HepG2 (cell line): ENCODE measurements around the gene LBR. TPM values are rescaled to one million over a fixed set of nuclear protein-coding genes. Genes with fewer than 3 reads are reported as not detected.

Source experiments
- ATAC-seq: fragments of 200-7000 bp; cut with Tn5 transposase; 3 replicates; pipeline ENCODE4 v1.9.1; 2020; ENCODE audit warnings: mild to moderate bottlenecking, moderate library complexity
- BruUV-seq: library from RNA; stranded (reverse); fragments of 400-500 nt; replicated peaks from 2 replicates; lab custom pipeline; 2021; lab: Mats Ljungman, UMichigan
- CTCF ChIA-PET: fragments of 300-600 bp; formaldehyde crosslinking; extraction: SDS; loops from one replicate; lab custom pipeline; 2021; ENCODE audit warnings: low total read pairs, inconsistent platforms, low intra/inter-chr PET ratio; lab: Yijun Ruan, JAX
- POLR2A ChIA-PET: fragments of 350-600 bp; sonication (Branson Sonifier 250); formaldehyde crosslinking; loops from one replicate; lab custom pipeline; 2020; ENCODE audit warnings: antibody characterized with exemption, inconsistent platforms; lab: Yijun Ruan, JAX
- DNase-seq: peaks from one replicate; pipeline ENCODE4 v3.0.0-alpha.2; 2015; ENCODE audit warnings: low spot score
- FAIRE-seq: peaks from 3 replicates; lab custom pipeline; 2011; peaks lifted over from hg19 to GRCh38; lab: Jason Lieb, UNC
- H2AFZ ChIP-seq: one replicate; pipeline ENCODE4 v1.6.1; 2011; ENCODE audit warnings: low read length, inconsistent platforms
- H3K27ac ChIP-seq: fragments of 300-600 bp; 3 replicates; pipeline ENCODE4 v1.8.0; 2011; ENCODE audit warnings: mixed run types, mild to moderate bottlenecking, mixed read lengths, low read length, inconsistent platforms; ENCODE audit not compliant: insufficient read depth; ENCODE audit errors: extremely low read length
- H3K27me3 ChIP-seq, 2 experiments: fragments of 200-600 bp in 1 of 2; 2 replicates in 1 of 2; 3 replicates in 1 of 2; pipeline versions ENCODE4 v1.6.0 to v1.8.0; 2011; ENCODE audit warnings: low read length in 2 of 2, mild to moderate bottlenecking in 2 of 2, moderate library complexity in 2 of 2, inconsistent platforms in 1 of 2; ENCODE audit not compliant: insufficient read depth in 2 of 2, control insufficient read depth in 1 of 2
- H3K36me3 ChIP-seq, 2 experiments: fragments of 200-600 bp in 1 of 2; replicated peaks in 1 of 2; 2 replicates in 1 of 2; 3 replicates in 1 of 2; pipeline versions ENCODE4 v1.5.1 to v1.8.0; 2011; ENCODE audit warnings: low read length in 2 of 2, inconsistent platforms in 1 of 2; ENCODE audit not compliant: insufficient read depth in 2 of 2, control insufficient read depth in 1 of 2
- H3K4me1 ChIP-seq: 2 replicates; pipeline ENCODE4 v1.5.1; 2012; ENCODE audit warnings: low read length, inconsistent platforms; ENCODE audit not compliant: insufficient read depth
- H3K4me2 ChIP-seq: 2 replicates; pipeline ENCODE4 v1.6.0; 2011; ENCODE audit warnings: low read depth, low read length, inconsistent platforms
- H3K4me3 ChIP-seq, 3 experiments: fragments of 200-600 bp in 1 of 3; sonication (generic), shearing (Covaris generic) in 1 of 3; replicated peaks in 1 of 3; 2 replicates each; pipeline ENCODE4 v1.5.1; 2011 to 2016; ENCODE audit warnings: low read length in 3 of 3, inconsistent platforms in 2 of 3, low read depth in 2 of 3, mild to moderate bottlenecking in 2 of 3, control low read depth in 1 of 3, mixed read lengths in 1 of 3; ENCODE audit not compliant: insufficient read depth in 1 of 3
- H3K79me2 ChIP-seq: one replicate; pipeline ENCODE4 v1.6.1; 2011; ENCODE audit warnings: low read length, inconsistent platforms; ENCODE audit not compliant: insufficient read depth
- H3K9ac ChIP-seq: 2 replicates; pipeline ENCODE4 v1.6.0; 2011; ENCODE audit warnings: mild to moderate bottlenecking, low read depth, low read length, inconsistent platforms; ENCODE audit not compliant: insufficient read depth
- H3K9me3 ChIP-seq: 2 replicates; pipeline ENCODE4 v1.5.1; 2012; ENCODE audit warnings: mild to moderate bottlenecking, low read length
- H4K20me1 ChIP-seq: 2 replicates; pipeline ENCODE4 v1.6.0; 2011; ENCODE audit warnings: inconsistent platforms, mild to moderate bottlenecking, low read length, moderate library complexity; ENCODE audit not compliant: insufficient read depth
- ARNT ChIP-seq: fragments of 450-650 bp; IDR thresholded peaks from 2 replicates; pipeline ENCODE4 v1.6.1; 2017
- BRF2 ChIP-seq: sonication (generic); formaldehyde crosslinking; IDR thresholded peaks from 2 replicates; pipeline ENCODE4 v1.8.1; 2022; ENCODE audit warnings: mild to moderate bottlenecking, missing genetic modification reagents
- HOXD1 ChIP-seq: sonication (generic); formaldehyde crosslinking; IDR thresholded peaks from 2 replicates; pipeline ENCODE4 v1.5.0; 2020; ENCODE audit warnings: missing genetic modification reagents
- MIER3 ChIP-seq: IDR thresholded peaks from 2 replicates; pipeline ENCODE4 v1.6.1; 2016; ENCODE audit warnings: missing compliant biosample characterization, borderline replicate concordance
- NR0B2 ChIP-seq: sonication (generic); formaldehyde crosslinking; IDR thresholded peaks from 2 replicates; pipeline ENCODE4 v1.4.0; 2020; ENCODE audit warnings: mild to moderate bottlenecking, missing genetic modification reagents
- PITX1 ChIP-seq: sonication (generic); formaldehyde crosslinking; IDR thresholded peaks from 2 replicates; pipeline ENCODE4 v1.5.1; 2020; ENCODE audit warnings: mild to moderate bottlenecking, missing genetic modification reagents
- PRPF4 ChIP-seq: fragments of 200-400 bp; formaldehyde crosslinking; IDR thresholded peaks from 2 replicates; pipeline ENCODE4 v1.6.1; 2016; ENCODE audit warnings: low read length, low read depth; ENCODE audit not compliant: poor library complexity, severe bottlenecking
- RARG ChIP-seq: sonication (generic); formaldehyde crosslinking; IDR thresholded peaks from 2 replicates; pipeline ENCODE4 v1.4.0; 2020; ENCODE audit warnings: low read depth, mild to moderate bottlenecking, missing genetic modification reagents
- SATB2 ChIP-seq: sonication (generic); formaldehyde crosslinking; IDR thresholded peaks from 2 replicates; pipeline ENCODE4 v1.5.0; 2020; ENCODE audit warnings: missing genetic modification reagents
- STAT6 ChIP-seq: sonication (generic); formaldehyde crosslinking; IDR thresholded peaks from 2 replicates; pipeline ENCODE4 v1.4.0; 2020; ENCODE audit warnings: missing genetic modification reagents, mild to moderate bottlenecking, borderline replicate concordance
- ZBTB46 ChIP-seq: sonication (generic); formaldehyde crosslinking; IDR thresholded peaks from 2 replicates; pipeline ENCODE4 v1.4.0; 2020; ENCODE audit warnings: mild to moderate bottlenecking, missing genetic modification reagents, borderline replicate concordance
- ZBTB7A ChIP-seq: sonication (generic); formaldehyde crosslinking; IDR thresholded peaks from 2 replicates; pipeline ENCODE4 v1.8.0; 2022; ENCODE audit warnings: mild to moderate bottlenecking, missing genetic modification reagents
- ZNF317 ChIP-seq: sonication (generic); formaldehyde crosslinking; IDR thresholded peaks from 2 replicates; pipeline ENCODE4 v1.5.0; 2020; ENCODE audit warnings: mild to moderate bottlenecking, missing genetic modification reagents
- ZNF589 ChIP-seq: sonication (generic); formaldehyde crosslinking; conservative IDR thresholded peaks from 2 replicates; pipeline ENCODE4 v1.8.0; 2022; ENCODE audit warnings: mild to moderate bottlenecking, moderate library complexity, missing genetic modification reagents
- ZNF619 ChIP-seq: sonication (generic); formaldehyde crosslinking; IDR thresholded peaks from 2 replicates; pipeline ENCODE4 v1.4.0; 2020; ENCODE audit warnings: mild to moderate bottlenecking, missing genetic modification reagents
- ZNF713 ChIP-seq: sonication (generic); formaldehyde crosslinking; IDR thresholded peaks from 2 replicates; pipeline ENCODE4 v1.4.0; 2020; ENCODE audit warnings: mild to moderate bottlenecking, missing genetic modification reagents
- ZNF75D ChIP-seq: sonication (generic); formaldehyde crosslinking; IDR thresholded peaks from 2 replicates; pipeline ENCODE4 v1.8.1; 2023; ENCODE audit warnings: missing genetic modification reagents, mild to moderate bottlenecking, borderline replicate concordance
- ZSCAN30 ChIP-seq: sonication (generic); formaldehyde crosslinking; IDR thresholded peaks from 2 replicates; pipeline ENCODE4 v1.5.0; 2020; ENCODE audit warnings: mild to moderate bottlenecking, missing genetic modification reagents
- WGBS: methylation state at CpG from one replicate; pipeline ENCODE4 v1.1.6; 2017; ENCODE audit warnings: low lambda C conversion rate; 5-methylcytosine and 5-hydroxymethylcytosine counted together
- in situ Hi-C: cut with HindIII; loops from 2 replicates; pipeline ENCODE4 v1.10.0; 2017; ENCODE audit warnings: low pct_unique_long_range_greater_than_20kb; ENCODE audit not compliant: extremely low pct_ligation_motif_present
- intact Hi-C: fragments of 100-400 bp; cut with micrococcal nuclease; formaldehyde crosslinking; loops from one replicate; pipeline ENCODE4 v1.10.0; 2022; ENCODE audit not compliant: unreplicated experiment
- polyA plus RNA-seq, 8 experiments: library from polyadenylated mRNA; depleted of rRNA in 3 of 8; stranded (reverse) in 7 of 8; unstranded in 1 of 8; fragments of >200 nt; fragmentation: Illumina TruSeq in 4 of 8; extraction: Trizol in 4 of 8; gene quantifications; 2 replicates each; pipeline versions ENCODE4 v1.2.1 to v1.2.3, GENCODE V29; 2011 to 2016; ENCODE audit warnings: low read depth in 4 of 8, missing spikeins in 1 of 8, mixed read lengths in 1 of 8; ENCODE audit not compliant: insufficient read depth in 1 of 8
- total RNA-seq, 5 experiments: library from RNA; depleted of rRNA; stranded (reverse); fragments of >200 nt; fragmentation: Illumina TruSeq; extraction: Trizol; gene quantifications; 2 replicates each; pipeline ENCODE4 v1.2.3, GENCODE V29; 2016; ENCODE audit warnings: low read depth in 1 of 5

The LBR gene
- total and polyA plus RNA-seq, 2 of the 13 experiments (the other 11 are each of a cell fraction or from before 2014, with no cell fraction given), result 38.9 to 76.7 TPM

- in situ Hi-C loops, result no loop called here
- POLR2A ChIA-PET, result interaction anchor here (0.6 to 1.7 kb wide), 4 partner anchors 298 to 513 kb away, joined by 3 to 5 read pairs (median 4); partner anchors contain the start of gene SRP9
- TF ChIP-seq ZNF75D (CRISPR knock-in tag) (no peak), ZNF713 (CRISPR knock-in tag) (0 out of 2 replicates have a peak, but pooled peaks have one; percentile 58), RARG (CRISPR knock-in tag) (no peak), PRPF4 (no peak), ZBTB46 (CRISPR knock-in tag) (no peak), STAT6 (CRISPR knock-in tag) (0 out of 2 replicates have a peak, but pooled peaks have one; percentile 40), HOXD1 (CRISPR knock-in tag) (no peak), ZNF589 (0 out of 2 replicates have a peak, but pooled peaks have one; percentile 42), ZNF619 (CRISPR knock-in tag) (0 out of 2 replicates have a peak, but pooled peaks have one; percentile 8), PITX1 (CRISPR knock-in tag) (no peak), ARNT (no peak), ZNF317 (CRISPR knock-in tag) (0 out of 2 replicates have a peak, but pooled peaks have one; percentile 38), ZBTB7A (no peak), BRF2 (CRISPR knock-in tag) (no peak), MIER3 (no peak), NR0B2 (CRISPR knock-in tag) (0 out of 2 replicates have a peak, but pooled peaks have one; percentile 20), SATB2 (no peak), ZSCAN30 (0 out of 2 replicates have a peak, but pooled peaks have one; percentile 0)
These were observed 46.7 kb upstream of the LBR start for GRCh38 chr1:225474439-225474985.

More at GRCh38 chr1:225474439-225474985, 46.7 kb upstream of the LBR start:
- no peak overlapping the region for H3K9ac ChIP-seq
- DNase-seq, result no peak
- no peaks in the 10 kb centered on the region for H3K9me3 ChIP-seq
- no peak overlapping the region for H2AFZ ChIP-seq
- no peak for FAIRE-seq
- 23% methylated on average over 12 of the region's 13 CpGs for WGBS
- H3K27ac ChIP-seq, result no peak overlapping the region
- ATAC-seq, result peak; percentile 18
- peaks cover 42% of the 10 kb centered on the region for H3K4me1 ChIP-seq
- H3K79me2 ChIP-seq, result no peaks in the 10 kb centered on the region
- no peaks in the 10 kb centered on the region for H4K20me1 ChIP-seq
- intact Hi-C loops, result loop anchor here (2.0 kb wide), 1 partner anchor 372 kb away; no protein-coding TSS in a partner anchor
- H3K4me3 ChIP-seq, result peak overlapping the region in 1 of 3 experiments; percentile 72; a peak in 2 of 6 replicates
- BruUV-seq, result no TSS peak
- H3K36me3 ChIP-seq, result no peaks in the 10 kb centered on the region
- CTCF ChIA-PET, result interaction anchor here (0.5 to 3.8 kb wide), 21 partner anchors 10 to 942 kb away, joined by 3 to 65 read pairs (median 4); partner anchors contain the start of gene SRP9
- H3K4me2 ChIP-seq, result peak overlapping the region; percentile 91
- H3K27me3 ChIP-seq, result peaks cover 1 to 7% of the 10 kb centered on the region in 2 experiments; a peak in 2 of 5 replicates
